HG02943 (cell line): Measurements from ENCODE around the gene OCA2.
"Not testable (repeated sequence)": the region's sequence is repeated elsewhere in the genome, so short reads cannot be mapped to it uniquely, and the experiment has no call there.

Experiments used
- ATAC-seq: cut with Tn5 transposase; IDR thresholded peaks from one replicate; pipeline ENCODE4 v1.9.1; 2021; ENCODE audit warnings: mild to moderate bottlenecking, low read depth, moderate library complexity; ENCODE audit not compliant: unreplicated experiment

Gene OCA2

DNA sequence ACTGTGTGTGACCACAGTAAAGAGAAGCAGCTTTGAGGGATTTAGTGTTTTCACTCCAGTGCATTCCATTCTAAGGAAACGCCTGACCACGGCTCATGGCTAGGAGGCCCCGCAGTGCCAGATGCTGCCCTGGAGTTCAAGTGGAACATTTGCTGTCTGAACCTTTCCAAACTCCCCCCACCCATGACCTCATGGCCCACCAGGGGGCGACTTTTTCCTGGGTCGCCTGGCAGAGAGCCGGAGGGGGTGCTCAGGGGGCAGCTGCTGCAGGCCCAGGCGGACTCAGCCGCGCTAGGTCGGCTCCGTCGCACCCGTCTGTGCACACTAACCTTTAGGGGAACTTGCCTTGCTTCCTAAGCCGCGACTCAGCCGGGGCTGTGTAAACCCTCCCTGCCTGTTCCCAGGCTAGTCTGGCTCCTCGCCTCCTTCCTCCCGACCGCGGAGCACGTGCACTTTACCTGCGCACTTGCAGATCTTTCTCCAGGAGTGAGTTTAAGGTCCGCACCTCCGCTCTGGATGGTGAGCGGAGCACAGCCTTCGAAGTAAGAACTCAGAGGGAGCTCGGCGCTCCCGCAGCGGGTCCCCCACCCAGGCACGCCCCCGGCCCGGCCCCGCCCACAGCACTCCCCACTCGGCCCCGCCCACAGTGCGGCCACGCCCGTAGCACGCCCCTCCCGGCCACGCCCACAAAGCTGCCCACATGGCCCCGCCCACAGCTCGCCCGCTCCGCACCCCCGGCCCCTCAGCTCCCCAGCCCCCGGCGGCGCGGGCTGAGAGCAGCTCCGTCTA, at the start of gene OCA2:
TSS of gene OCA2 (minus strand) at position 550 of the 789 bp plus-strand sequence. CDS start 17,441 bp downstream, outside the sequence.
- no peak for ATAC-seq

GRCh38 chr15:28147801-28148200, 48.7 kb upstream of the OCA2 start:
- ATAC-seq, result no peak

- not testable (repeated sequence) for ATAC-seq
Measured at GRCh38 chr15:28145419-28145818, 46.3 kb upstream of the OCA2 start.

GRCh38 chr15:28140062-28140461, 40.9 kb upstream of the OCA2 start:
- no peak for ATAC-seq

DNA sequence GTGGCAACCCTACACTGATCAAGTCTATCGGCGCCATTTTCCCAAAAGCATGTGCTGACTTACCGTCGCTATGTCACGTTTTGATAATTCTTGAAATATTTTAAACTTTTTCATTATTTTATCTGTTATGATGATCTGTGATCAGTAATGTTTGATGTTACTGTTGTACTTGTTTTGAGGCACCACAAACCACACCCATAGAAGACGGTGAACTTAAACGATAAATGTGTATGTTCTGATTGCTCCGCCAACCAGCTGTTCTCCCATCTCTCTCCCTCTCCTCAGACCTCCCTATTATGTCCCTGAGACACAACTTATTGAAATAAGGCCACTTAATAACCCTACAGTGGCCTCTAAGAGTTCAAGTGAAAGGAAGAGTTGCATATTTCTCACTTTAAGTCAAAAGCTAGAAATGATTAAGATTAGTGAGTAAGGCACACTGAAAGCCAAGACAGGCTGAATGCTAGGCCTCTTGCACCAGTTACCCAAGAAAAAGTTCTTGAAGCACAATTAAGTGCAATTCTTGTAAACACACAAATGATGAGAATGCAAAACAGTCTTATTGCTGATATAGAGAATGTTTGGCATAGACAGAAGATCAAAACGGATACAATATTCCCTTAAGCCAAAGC, 38.4 kb upstream of the OCA2 start:
- ATAC-seq, result not testable (repeated sequence)

GRCh38 chr15:28136236-28136904, 37.3 kb upstream of the OCA2 start:
- peak; percentile 95 for ATAC-seq

GRCh38 chr15:28133281-28133680, 34.2 kb upstream of the OCA2 start:
- ATAC-seq, result no peak

- no peak for ATAC-seq
Measured at GRCh38 chr15:28132524-28133275, 33.6 kb upstream of the OCA2 start.

GRCh38 chr15:28131946-28132345, 32.8 kb upstream of the OCA2 start:
- no peak for ATAC-seq

DNA sequence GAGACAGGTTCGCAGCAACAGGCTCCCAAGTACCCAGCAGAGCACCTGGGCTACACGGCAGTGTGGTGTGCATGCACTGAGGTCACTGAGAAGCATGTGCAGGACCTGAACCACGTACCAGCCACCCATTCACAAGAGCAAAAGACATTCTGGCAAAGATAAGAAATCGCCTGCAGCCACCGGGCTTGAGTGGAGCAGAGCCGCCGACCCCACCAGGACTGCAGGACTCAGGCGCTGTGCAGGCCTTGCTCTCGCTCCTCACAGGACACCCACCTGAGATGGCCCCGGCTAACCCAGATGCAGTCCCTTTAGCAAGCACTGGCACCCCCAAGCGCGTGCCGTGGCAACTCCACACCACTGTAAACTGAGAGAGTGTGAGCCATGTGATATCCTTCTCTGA, 32.3 kb upstream of the OCA2 start:
- ATAC-seq, result no peak

DNA sequence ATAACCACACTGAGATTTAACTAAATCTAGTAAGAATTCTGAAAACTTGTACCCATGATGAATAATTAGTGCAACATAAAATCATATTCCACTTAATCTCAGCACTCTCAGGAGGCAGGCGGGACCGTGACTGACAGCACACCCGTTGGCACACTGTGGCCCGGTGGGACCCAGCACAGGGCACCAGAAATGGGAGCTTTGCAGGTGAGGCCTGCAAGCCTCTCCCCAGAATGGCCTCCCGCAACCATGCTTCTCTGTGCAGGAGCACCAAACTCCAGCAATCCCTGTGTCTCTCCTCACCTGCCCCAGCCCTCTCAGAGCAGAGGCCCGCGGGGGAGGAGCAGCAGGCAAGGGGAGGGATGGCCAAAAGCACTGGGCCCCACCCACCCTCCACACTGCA, 31.5 kb upstream of the OCA2 start:
- no peak for ATAC-seq

GRCh38 chr15:28129231-28129848, 30.2 kb upstream of the OCA2 start:
- no peak for ATAC-seq

- no peak for ATAC-seq
Measured at GRCh38 chr15:28128031-28128430, 28.9 kb upstream of the OCA2 start.

DNA sequence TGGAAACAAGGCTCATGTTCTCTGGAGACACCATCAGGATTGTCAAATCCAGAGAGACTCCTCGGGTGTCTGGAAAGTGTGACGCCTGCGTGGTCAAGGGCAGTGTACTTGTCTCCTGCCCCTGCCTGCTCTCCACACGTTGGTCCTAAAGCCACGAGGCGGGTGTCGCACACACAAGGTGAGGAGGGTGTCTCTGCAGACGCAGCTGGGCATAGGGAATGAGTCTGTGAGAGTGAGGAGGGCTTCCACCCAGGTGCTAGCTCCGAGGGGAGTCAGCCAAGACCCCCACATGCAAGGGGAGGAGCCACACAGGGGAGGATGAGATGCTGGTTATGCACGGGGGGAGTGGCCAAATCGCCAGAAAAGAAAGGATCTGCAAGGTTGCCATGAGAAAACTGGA, 27.9 kb upstream of the OCA2 start:
- ATAC-seq, result no peak

GRCh38 chr15:28125673-28126651, 26.8 kb upstream of the OCA2 start:
- ATAC-seq, result no peak

DNA sequence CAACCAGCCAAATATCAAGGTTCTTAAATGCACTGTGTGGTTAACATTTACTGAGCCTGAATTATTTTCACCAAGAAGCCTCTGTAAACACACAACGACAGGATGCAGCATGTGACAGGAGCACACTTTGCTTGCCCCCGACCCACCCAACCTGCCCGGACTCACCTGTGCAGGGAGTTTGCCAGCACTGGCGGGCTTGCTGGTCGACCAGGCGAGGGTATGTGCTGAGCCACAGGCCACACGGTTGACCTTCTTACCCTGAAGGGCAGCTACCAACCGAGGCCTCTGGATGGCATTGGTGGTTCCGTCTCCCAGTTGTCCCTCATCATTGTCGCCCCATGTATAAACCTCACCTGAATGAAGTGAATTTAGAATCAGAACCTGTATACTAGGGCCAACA, 25.7 kb upstream of the OCA2 start:
- ATAC-seq, result no peak

DNA sequence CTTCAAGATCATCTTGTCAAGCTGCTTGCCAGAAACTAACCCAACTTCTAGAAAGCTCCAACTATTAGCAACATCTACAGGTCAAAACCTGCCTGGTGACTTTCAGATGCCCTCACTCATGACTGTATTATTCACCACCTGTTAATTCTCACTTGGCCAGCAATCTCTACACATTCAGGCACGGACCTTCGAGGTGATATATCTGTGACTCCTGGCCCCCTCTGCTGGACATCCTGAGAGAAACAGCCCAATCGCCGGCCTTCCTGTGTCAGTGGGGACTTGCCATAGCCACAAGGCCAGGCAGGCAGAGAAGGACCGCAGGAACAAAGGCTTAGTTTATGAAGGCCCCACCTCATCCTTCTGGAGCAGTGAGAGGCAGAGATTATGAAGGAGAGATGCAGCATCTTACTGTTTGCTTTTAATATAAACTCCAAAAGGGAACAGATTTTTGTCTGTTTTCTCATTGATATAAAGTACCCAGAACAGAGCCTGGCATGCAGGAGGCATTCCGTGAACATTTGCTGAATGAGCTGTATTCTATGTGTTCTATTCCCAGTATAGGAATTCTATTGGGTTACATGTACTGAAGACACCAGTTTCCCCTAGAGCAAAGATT, 24.4 kb upstream of the OCA2 start:
- ATAC-seq, result peak; percentile 64

- no peak for ATAC-seq
Measured at GRCh38 chr15:28122038-28122949, 23.2 kb upstream of the OCA2 start.
